Right forelimb (tissue), 1 donor: Measurements from ENCODE around the gene TNFAIP6.

Source experiments
- DNase-seq: peaks from one replicate; pipeline ENCODE4 v3.0.0-alpha.2; 2018

Gene TNFAIP6

GRCh38 chr2:151422917-151423439, 65.6 kb downstream of the TNFAIP6 start:
- DNase-seq, result no peak

DNA sequence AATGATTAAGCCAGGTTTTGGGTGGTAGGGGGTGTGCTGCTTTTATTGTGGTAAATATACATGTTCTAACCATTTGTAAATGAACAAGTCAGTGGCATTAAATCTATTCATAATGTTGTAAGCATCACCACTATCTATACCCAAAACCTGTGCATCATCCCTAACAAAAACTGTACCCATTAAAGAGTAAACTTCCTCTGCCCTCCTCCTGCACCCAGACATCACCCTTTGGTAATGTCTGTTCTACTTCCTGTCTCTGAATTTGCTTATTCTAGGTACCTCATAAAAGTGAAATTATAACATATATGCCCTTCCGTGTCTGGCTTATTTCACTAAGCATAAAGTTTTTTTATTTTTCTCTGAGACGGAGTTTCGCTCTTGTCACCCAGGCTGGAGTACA, 66.4 kb downstream of the TNFAIP6 start:
- no peak for DNase-seq
